Measurements from ENCODE around the gene MAP3K5. TPM values are rescaled to one million over a fixed set of nuclear protein-coding genes. Genes with fewer than 3 reads are reported as not detected.

MAP3K5 gene
- total RNA-seq, 1 donor from 2014 or later = 1.6 TPM

DNA sequence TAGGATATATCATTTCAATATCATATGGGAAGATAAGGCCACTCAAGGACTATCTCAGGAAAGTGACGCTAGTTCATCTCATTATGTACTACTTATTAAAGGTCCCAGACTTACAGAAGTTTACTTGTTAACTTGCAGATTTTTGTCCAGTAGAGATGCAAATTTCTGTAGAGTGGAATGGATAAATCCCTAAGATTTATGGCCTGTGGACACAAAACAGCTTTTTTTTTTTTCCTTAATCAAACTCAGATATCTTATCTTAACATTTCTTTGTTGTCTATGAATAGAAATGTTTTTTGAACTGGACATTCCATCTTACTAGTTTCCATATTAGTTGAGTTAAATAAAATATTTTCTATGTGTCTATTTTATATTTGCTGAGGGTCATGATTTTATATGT is 131.6 kb downstream of the MAP3K5 start:
- TF ChIP-seq, protein P1, sequence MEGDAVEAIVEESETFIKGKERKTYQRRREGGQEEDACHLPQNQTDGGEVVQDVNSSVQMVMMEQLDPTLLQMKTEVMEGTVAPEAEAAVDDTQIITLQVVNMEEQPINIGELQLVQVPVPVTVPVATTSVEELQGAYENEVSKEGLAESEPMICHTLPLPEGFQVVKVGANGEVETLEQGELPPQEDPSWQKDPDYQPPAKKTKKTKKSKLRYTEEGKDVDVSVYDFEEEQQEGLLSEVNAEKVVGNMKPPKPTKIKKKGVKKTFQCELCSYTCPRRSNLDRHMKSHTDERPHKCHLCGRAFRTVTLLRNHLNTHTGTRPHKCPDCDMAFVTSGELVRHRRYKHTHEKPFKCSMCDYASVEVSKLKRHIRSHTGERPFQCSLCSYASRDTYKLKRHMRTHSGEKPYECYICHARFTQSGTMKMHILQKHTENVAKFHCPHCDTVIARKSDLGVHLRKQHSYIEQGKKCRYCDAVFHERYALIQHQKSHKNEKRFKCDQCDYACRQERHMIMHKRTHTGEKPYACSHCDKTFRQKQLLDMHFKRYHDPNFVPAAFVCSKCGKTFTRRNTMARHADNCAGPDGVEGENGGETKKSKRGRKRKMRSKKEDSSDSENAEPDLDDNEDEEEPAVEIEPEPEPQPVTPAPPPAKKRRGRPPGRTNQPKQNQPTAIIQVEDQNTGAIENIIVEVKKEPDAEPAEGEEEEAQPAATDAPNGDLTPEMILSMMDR (IDR thresholded peaks at IDR 0.05) = no peak
- Mint-ChIP-seq H3K36me3 (ENCODE audit: unreplicated experiment) (no peaks in the 10 kb centered on the region), H3K27me3 (ENCODE audit: unreplicated experiment) (no peaks in the 10 kb centered on the region), H3K4me1 (ENCODE audit: unreplicated experiment) (peaks cover 6% of the 10 kb centered on the region), H3K9me3 (ENCODE audit: unreplicated experiment) (no peaks in the 10 kb centered on the region), H3K27ac (ENCODE audit: unreplicated experiment) (no peak overlapping the region), H3K4me3 (ENCODE audit: unreplicated experiment) (no peak overlapping the region)
- DNase-seq (ENCODE audit: extremely low spot score, unreplicated experiment) = no peak

DNA sequence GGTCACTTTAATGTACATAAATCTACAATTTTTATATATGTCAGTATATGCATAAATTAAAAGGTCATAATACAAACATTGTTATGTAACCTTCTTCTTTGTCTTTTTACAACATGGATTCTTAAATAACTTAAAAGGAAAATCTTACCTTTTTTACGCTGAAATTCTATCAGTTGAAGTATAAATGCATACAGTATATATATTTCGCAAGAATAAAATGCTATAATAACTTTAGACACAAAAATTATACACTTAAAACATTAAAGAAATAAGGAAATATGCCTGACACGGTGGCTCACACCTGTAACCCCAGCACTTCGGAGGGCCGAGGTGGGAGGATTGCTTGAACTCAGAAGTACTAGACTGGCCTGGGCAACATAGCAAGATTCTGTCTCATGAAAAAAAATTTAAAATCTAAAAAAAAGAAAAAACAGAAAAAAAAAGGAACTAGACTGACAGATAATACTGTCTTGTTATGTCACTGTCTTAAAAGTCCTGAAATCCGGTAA is 132.2 kb downstream of the MAP3K5 start:
- H3K36me3 Mint-ChIP-seq (ENCODE audit: unreplicated experiment) = no peaks in the 10 kb centered on the region
- no peaks in the 10 kb centered on the region for H3K9me3 Mint-ChIP-seq (ENCODE audit: unreplicated experiment)
- no peak for DNase-seq (ENCODE audit: extremely low spot score, unreplicated experiment)
- TF ChIP-seq, protein P1 (IDR thresholded peaks at IDR 0.05) = no peak
- H3K27ac Mint-ChIP-seq (ENCODE audit: unreplicated experiment) = no peak overlapping the region
- H3K27me3 Mint-ChIP-seq (ENCODE audit: unreplicated experiment) = no peaks in the 10 kb centered on the region
- peaks cover 6% of the 10 kb centered on the region for H3K4me1 Mint-ChIP-seq (ENCODE audit: unreplicated experiment)
- H3K4me3 Mint-ChIP-seq (ENCODE audit: unreplicated experiment) = no peak overlapping the region

DNA sequence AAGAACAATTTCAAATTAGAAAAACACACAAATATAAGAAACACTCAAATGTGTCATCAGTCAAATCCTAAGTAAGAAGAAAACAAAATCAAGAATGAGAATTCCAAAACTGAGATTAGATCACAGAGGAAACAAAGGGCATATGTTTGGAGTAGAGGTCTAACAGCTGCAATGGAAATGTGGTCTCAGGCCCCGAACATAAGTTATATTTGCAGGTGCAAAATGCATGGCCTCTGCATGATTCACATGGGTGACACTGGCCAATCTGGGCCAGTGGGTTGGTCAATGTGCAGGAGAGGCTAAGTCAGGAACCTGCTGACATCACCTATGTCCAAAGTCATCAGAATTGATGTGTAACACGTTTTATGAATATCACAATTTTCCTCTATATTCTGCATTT is 133.6 kb downstream of the MAP3K5 start:
- Mint-ChIP-seq H3K9me3 (ENCODE audit: unreplicated experiment) (no peaks in the 10 kb centered on the region), H3K27me3 (ENCODE audit: unreplicated experiment) (no peaks in the 10 kb centered on the region), H3K27ac (ENCODE audit: unreplicated experiment) (no peak overlapping the region), H3K4me1 (ENCODE audit: unreplicated experiment) (peaks cover 6% of the 10 kb centered on the region), H3K4me3 (ENCODE audit: unreplicated experiment) (no peak overlapping the region), H3K36me3 (ENCODE audit: unreplicated experiment) (no peaks in the 10 kb centered on the region)
- DNase-seq (ENCODE audit: extremely low spot score, unreplicated experiment) = no peak
- TF ChIP-seq, protein P1 (IDR thresholded peaks at IDR 0.05) = no peak

DNA sequence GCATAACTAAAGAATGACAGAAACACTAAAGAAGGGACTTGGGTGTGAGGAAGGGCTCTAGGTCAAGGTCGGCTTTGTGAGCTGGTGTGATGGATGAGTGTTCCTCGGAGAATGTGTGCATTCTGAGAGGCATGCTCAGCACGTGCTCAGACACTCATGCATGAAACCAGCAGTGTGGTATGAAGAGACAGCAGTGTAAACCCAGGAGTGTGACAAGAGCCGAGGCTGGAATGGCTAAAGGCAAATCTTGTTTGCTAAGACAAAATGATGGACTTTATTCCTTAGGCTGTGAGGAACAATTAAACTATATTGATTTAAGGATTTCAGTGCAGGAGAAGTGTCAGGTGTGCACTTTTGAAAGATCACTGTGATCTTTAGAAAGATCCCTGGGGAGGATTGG is 134.6 kb downstream of the MAP3K5 start:
- TF ChIP-seq, protein P1 (IDR thresholded peaks at IDR 0.05) = no peak
- no peak overlapping the region for H3K4me3 Mint-ChIP-seq (ENCODE audit: unreplicated experiment)
- H3K36me3 Mint-ChIP-seq (ENCODE audit: unreplicated experiment) = no peaks in the 10 kb centered on the region
- no peak overlapping the region for H3K27ac Mint-ChIP-seq (ENCODE audit: unreplicated experiment)
- H3K4me1 Mint-ChIP-seq (ENCODE audit: unreplicated experiment) = peaks cover 6% of the 10 kb centered on the region
- no peaks in the 10 kb centered on the region for H3K27me3 Mint-ChIP-seq (ENCODE audit: unreplicated experiment)
- DNase-seq (ENCODE audit: extremely low spot score, unreplicated experiment) = no peak
- no peaks in the 10 kb centered on the region for H3K9me3 Mint-ChIP-seq (ENCODE audit: unreplicated experiment)

DNA sequence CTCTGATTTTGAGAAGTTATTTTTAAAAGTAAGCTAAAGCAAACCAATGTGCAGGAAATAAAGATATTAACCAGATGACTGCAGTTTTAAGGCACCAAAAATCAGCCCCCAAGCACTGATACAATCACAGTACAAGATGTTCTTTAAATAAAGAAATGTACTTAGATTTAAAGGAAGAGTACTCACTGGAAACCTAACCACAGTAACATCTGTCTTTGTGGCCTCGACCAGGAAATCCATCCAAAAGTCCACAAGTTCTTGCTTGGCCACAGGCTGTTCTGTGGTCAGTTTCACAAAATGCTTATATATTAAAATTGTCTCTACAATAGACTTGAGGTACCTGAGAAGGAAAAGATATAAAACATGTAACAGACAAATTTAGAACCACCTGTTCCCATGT is 136.2 kb downstream of the MAP3K5 start:
- TF ChIP-seq, protein P1 (IDR thresholded peaks at IDR 0.05) = no peak
- no peaks in the 10 kb centered on the region for H3K9me3 Mint-ChIP-seq (ENCODE audit: unreplicated experiment)
- no peaks in the 10 kb centered on the region for H3K36me3 Mint-ChIP-seq (ENCODE audit: unreplicated experiment)
- H3K27me3 Mint-ChIP-seq (ENCODE audit: unreplicated experiment) = no peaks in the 10 kb centered on the region
- no peak overlapping the region for H3K27ac Mint-ChIP-seq (ENCODE audit: unreplicated experiment)
- no peak overlapping the region for H3K4me3 Mint-ChIP-seq (ENCODE audit: unreplicated experiment)
- no peak for DNase-seq (ENCODE audit: extremely low spot score, unreplicated experiment)
- H3K4me1 Mint-ChIP-seq (ENCODE audit: unreplicated experiment) = peaks cover 4% of the 10 kb centered on the region

All from osteocyte (in vitro differentiated cells).